K562 (cell line): ENCODE measurements around the gene ZDHHC6. TPM values are rescaled to one million over a fixed set of nuclear protein-coding genes. Genes with fewer than 3 reads are reported as not detected.

Source experiments
- ASH1L ChIP-seq: fragments of 450-650 bp; IDR thresholded peaks from 2 replicates; pipeline ENCODE4 v1.6.1; 2018; ENCODE audit warnings: borderline replicate concordance, mild to moderate bottlenecking, low read depth; ENCODE audit not compliant: partially characterized antibody
- CBFB ChIP-seq: sonication (generic); formaldehyde crosslinking; IDR thresholded peaks from 2 replicates; pipeline ENCODE4 v1.4.0; 2020; ENCODE audit warnings: mild to moderate bottlenecking, missing genetic modification reagents
- CEBPB ChIP-seq: fragments of 450-650 bp; IDR thresholded peaks from 2 replicates; pipeline ENCODE4 v1.6.1; 2016; ENCODE audit warnings: missing genetic modification characterization, missing compliant biosample characterization
- CEBPG ChIP-seq, 3 experiments: fragments of 200-800 bp in 1 of 3; sonication (Bioruptor generic) in 1 of 3; sonication (generic) in 1 of 3; formaldehyde crosslinking in 1 of 3; IDR thresholded peaks in 2 of 3; conservative IDR thresholded peaks in 1 of 3; 2 replicates each; pipeline versions ENCODE4 v1.6.1 to v1.8.0; 2016 to 2022; ENCODE audit warnings: missing compliant biosample characterization in 2 of 3, missing genetic modification characterization in 2 of 3, mild to moderate bottlenecking in 1 of 3, missing genetic modification reagents in 1 of 3
- DPF2 ChIP-seq: fragments of 450-650 bp; IDR thresholded peaks from 2 replicates; pipeline ENCODE4 v1.6.1; 2016
- EP300 ChIP-seq: IDR thresholded peaks from 2 replicates; pipeline ENCODE4 v1.6.1; 2012; ENCODE audit warnings: low read length, improper control_type of control experiment
- FOXK1 ChIP-seq: sonication (generic); formaldehyde crosslinking; IDR thresholded peaks from 2 replicates; pipeline ENCODE4 v1.8.0; 2022; ENCODE audit warnings: missing genetic modification reagents, mild to moderate bottlenecking, borderline replicate concordance
- HES1 ChIP-seq: fragments of 450-650 bp; IDR thresholded peaks from 2 replicates; pipeline ENCODE4 v1.6.1; 2016; ENCODE audit warnings: low read depth, mild to moderate bottlenecking, moderate library complexity
- KDM5B ChIP-seq: fragments of 200-600 bp; sonication (generic); IDR thresholded peaks from 2 replicates; pipeline ENCODE4 v1.6.1; 2012; ENCODE audit warnings: low read depth, mild to moderate bottlenecking, moderate library complexity, low read length, control low read depth, inconsistent platforms; ENCODE audit not compliant: insufficient replicate concordance
- NFE2L1 ChIP-seq: fragments of 450-650 bp; IDR thresholded peaks from 2 replicates; pipeline ENCODE4 v1.6.1; 2016; ENCODE audit warnings: missing genetic modification characterization, low read depth, mild to moderate bottlenecking, missing compliant biosample characterization, moderate library complexity, borderline replicate concordance
- NR2C1 ChIP-seq, 2 experiments: fragments of 450-650 bp; IDR thresholded peaks; 2 replicates each; pipeline ENCODE4 v1.6.1; 2017; ENCODE audit warnings: mild to moderate bottlenecking in 2 of 2, antibody characterized with exemption in 1 of 2, inconsistent platforms in 1 of 2, missing compliant biosample characterization in 1 of 2, missing genetic modification characterization in 1 of 2
- RAD21 ChIP-seq, 2 experiments: fragments of 250-450 bp in 1 of 2; fragments of 450-650 bp in 1 of 2; sonication (Bioruptor Pico) in 1 of 2; formaldehyde crosslinking in 1 of 2; IDR thresholded peaks in 1 of 2; conservative IDR thresholded peaks in 1 of 2; 2 replicates each; pipeline versions ENCODE4 v1.4.0 to v1.8.0; 2020 to 2022; ENCODE audit warnings: mild to moderate bottlenecking in 2 of 2, moderate library complexity in 1 of 2
- SMAD4 ChIP-seq: fragments of 250-450 bp; sonication (Bioruptor Pico); conservative IDR thresholded peaks from 2 replicates; pipeline ENCODE4 v1.8.0; 2021; ENCODE audit warnings: inconsistent platforms, mild to moderate bottlenecking, moderate library complexity
- SMARCA4 ChIP-seq: fragments of 450-650 bp; IDR thresholded peaks from 2 replicates; pipeline ENCODE4 v1.6.1; 2016
- STAT5A ChIP-seq: IDR thresholded peaks from 2 replicates; pipeline ENCODE4 v1.6.1; 2012; ENCODE audit warnings: low read length, inconsistent platforms, borderline replicate concordance
- TCFL5 ChIP-seq: fragments of 250-450 bp; sonication (Bioruptor Pico); conservative IDR thresholded peaks from 2 replicates; pipeline ENCODE4 v1.6.1; 2021; ENCODE audit warnings: mild to moderate bottlenecking, moderate library complexity, matching md5 sums
- TEAD4 ChIP-seq, 2 experiments: sonication (generic) in 1 of 2; formaldehyde crosslinking in 1 of 2; IDR thresholded peaks; 2 replicates each; pipeline versions ENCODE4 v1.6.1 to v1.8.0; 2012 to 2022; ENCODE audit warnings: borderline replicate concordance in 1 of 2, inconsistent platforms in 1 of 2, low read length in 1 of 2, mild to moderate bottlenecking in 1 of 2, missing genetic modification reagents in 1 of 2
- ZNF174 ChIP-seq: fragments of 250-450 bp; sonication (Bioruptor Pico); IDR thresholded peaks from 2 replicates; pipeline ENCODE4 v1.4.0; 2020; ENCODE audit warnings: mild to moderate bottlenecking
- ZNF239 ChIP-seq: fragments of 250-450 bp; sonication (Bioruptor Pico); IDR thresholded peaks from 2 replicates; pipeline ENCODE4 v1.4.0; 2020; ENCODE audit warnings: mild to moderate bottlenecking
- ZNF24 ChIP-seq: fragments of 450-650 bp; IDR thresholded peaks from 2 replicates; pipeline ENCODE4 v1.6.1; 2016
- polyA plus RNA-seq, 8 experiments: library from polyadenylated mRNA; depleted of rRNA in 4 of 8; stranded (reverse) in 5 of 8; unstranded in 3 of 8; fragments of >200 nt; fragmentation: Nextera tagmentation in 2 of 8; fragmentation: Illumina TruSeq in 1 of 8; extraction: Ambion mirVana in 2 of 8; extraction: Trizol in 1 of 8; gene quantifications; 2 replicates each; pipeline versions ENCODE4 v1.2.1 to v1.2.3, GENCODE V29; 2011 to 2014; ENCODE audit warnings: inconsistent platforms in 1 of 8, missing spikeins in 1 of 8
- total RNA-seq, 7 experiments: library from RNA; depleted of rRNA in 6 of 7; stranded (reverse); fragments of >200 nt in 6 of 7; fragmentation: Illumina TruSeq in 2 of 7; extraction: Trizol in 2 of 7; gene quantifications; 2 replicates each; pipeline versions ENCODE4 v1.2.1 to v1.2.3, GENCODE V29; 2011 to 2021; ENCODE audit warnings: low replicate concordance in 1 of 7
- TF ChIP-seq, protein P1 (sequence below): sonication (generic); formaldehyde crosslinking; IDR thresholded peaks from 2 replicates; pipeline ENCODE4 v1.4.0; 2020; ENCODE audit warnings: mild to moderate bottlenecking, missing genetic modification reagents
- TF ChIP-seq, protein P2 (sequence below), 2 experiments: fragments of 200-800 bp in 1 of 2; sonication (Bioruptor generic) in 1 of 2; sonication (generic) in 1 of 2; formaldehyde crosslinking in 1 of 2; IDR thresholded peaks in 1 of 2; conservative IDR thresholded peaks in 1 of 2; 2 replicates each; pipeline versions ENCODE4 v1.5.0 to v1.6.1; 2016 to 2020; ENCODE audit warnings: missing compliant biosample characterization in 1 of 2, missing genetic modification characterization in 1 of 2, missing genetic modification reagents in 1 of 2

ZDHHC6 gene
- total and polyA plus RNA-seq, 9 of the 15 experiments (the other 6 are each of a cell fraction or from before 2014, with no cell fraction given), result 13.6 to 30.5 (median 21.5) TPM

DNA sequence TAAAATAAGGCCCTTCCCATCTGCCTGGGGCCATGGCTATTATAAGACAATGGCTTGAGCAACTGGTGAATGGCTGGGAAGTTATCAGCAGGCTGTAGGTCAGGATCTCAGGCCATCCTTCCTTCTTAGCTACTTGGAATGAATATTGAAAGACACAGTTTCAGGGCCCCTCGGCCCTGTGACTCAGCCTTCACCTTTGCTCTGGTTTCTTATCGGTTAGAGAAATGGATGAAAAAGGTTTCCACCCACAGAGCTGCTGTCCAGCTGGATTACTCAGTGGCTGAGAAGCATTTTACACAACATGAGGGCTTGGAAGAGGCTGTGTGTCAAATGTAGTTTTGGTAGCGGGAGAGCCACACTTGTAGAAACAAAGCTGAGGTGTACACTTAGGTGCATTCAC lies 63.4 kb downstream of the ZDHHC6 start (continued):
- 0 out of 2 replicates have a peak, but pooled peaks have one; percentile 19 for TF ChIP-seq NR2C1 (IDR thresholded peaks at IDR 0.05)
- TF ChIP-seq NR2C1 (tag; IDR thresholded peaks at IDR 0.05), result peak; percentile 42; the same call in 1 of the 2 replicates
- no peak for TF ChIP-seq ZNF239 (CRISPR knock-in tag)
- peak; percentile 64; the same call in 1 of the 2 replicates for TF ChIP-seq EP300
- TF ChIP-seq STAT5A, result peak; percentile 35; the same call in 1 of the 2 replicates
- no peak for TF ChIP-seq CBFB (CRISPR knock-in tag)
- no peak for TF ChIP-seq ZNF174
- TF ChIP-seq RAD21 (CRISPR knock-in tag; conservative IDR thresholded peaks at IDR 0.05 in 1 of 2, IDR thresholded peaks at IDR 0.05 in 1 of 2), result peak in 1 of 2 experiments; percentile 17; a peak in 1 of 4 replicates
- TF ChIP-seq DPF2, result peak; percentile 81
- TF ChIP-seq ASH1L, result no peak
- no peak for TF ChIP-seq ZNF24
- peak; percentile 81 for TF ChIP-seq TEAD4 (IDR thresholded peaks at IDR 0.05; ENCODE audit: low read length)
- TF ChIP-seq TEAD4 (CRISPR knock-in tag; IDR thresholded peaks at IDR 0.05; ENCODE audit: borderline replicate concordance), result no peak
- peak; percentile 84 for TF ChIP-seq SMARCA4
- TF ChIP-seq CEBPB (tag), result peak; percentile 32; the same call in 1 of the 2 replicates
- no peak for TF ChIP-seq NFE2L1 (tag)
- TF ChIP-seq TCFL5, result no peak
- no peak for TF ChIP-seq CEBPG (CRISPR knock-in tag; IDR thresholded peaks at IDR 0.05)
- TF ChIP-seq CEBPG (tag; conservative IDR thresholded peaks at IDR 0.05 in 1 of 2, IDR thresholded peaks at IDR 0.05 in 1 of 2), result no peak
- TF ChIP-seq, protein P1, sequence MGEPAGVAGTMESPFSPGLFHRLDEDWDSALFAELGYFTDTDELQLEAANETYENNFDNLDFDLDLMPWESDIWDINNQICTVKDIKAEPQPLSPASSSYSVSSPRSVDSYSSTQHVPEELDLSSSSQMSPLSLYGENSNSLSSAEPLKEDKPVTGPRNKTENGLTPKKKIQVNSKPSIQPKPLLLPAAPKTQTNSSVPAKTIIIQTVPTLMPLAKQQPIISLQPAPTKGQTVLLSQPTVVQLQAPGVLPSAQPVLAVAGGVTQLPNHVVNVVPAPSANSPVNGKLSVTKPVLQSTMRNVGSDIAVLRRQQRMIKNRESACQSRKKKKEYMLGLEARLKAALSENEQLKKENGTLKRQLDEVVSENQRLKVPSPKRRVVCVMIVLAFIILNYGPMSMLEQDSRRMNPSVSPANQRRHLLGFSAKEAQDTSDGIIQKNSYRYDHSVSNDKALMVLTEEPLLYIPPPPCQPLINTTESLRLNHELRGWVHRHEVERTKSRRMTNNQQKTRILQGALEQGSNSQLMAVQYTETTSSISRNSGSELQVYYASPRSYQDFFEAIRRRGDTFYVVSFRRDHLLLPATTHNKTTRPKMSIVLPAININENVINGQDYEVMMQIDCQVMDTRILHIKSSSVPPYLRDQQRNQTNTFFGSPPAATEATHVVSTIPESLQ (CRISPR knock-in tag), result no peak
- no peak for TF ChIP-seq HES1
- no peak for TF ChIP-seq FOXK1 (CRISPR knock-in tag)
- TF ChIP-seq SMAD4, result peak; percentile 78
- TF ChIP-seq KDM5B, result no peak
- TF ChIP-seq, protein P2, sequence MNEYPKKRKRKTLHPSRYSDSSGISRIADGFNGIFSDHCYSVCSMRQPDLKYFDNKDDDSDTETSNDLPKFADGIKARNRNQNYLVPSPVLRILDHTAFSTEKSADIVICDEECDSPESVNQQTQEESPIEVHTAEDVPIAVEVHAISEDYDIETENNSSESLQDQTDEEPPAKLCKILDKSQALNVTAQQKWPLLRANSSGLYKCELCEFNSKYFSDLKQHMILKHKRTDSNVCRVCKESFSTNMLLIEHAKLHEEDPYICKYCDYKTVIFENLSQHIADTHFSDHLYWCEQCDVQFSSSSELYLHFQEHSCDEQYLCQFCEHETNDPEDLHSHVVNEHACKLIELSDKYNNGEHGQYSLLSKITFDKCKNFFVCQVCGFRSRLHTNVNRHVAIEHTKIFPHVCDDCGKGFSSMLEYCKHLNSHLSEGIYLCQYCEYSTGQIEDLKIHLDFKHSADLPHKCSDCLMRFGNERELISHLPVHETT (CRISPR knock-in tag; conservative IDR thresholded peaks at IDR 0.05 in 1 of 2, IDR thresholded peaks at IDR 0.05 in 1 of 2), result 0 out of 4 replicates have a peak, but pooled peaks of 1 of the 2 experiments have one; percentile 44
